GM10266 (cell line): ENCODE results near the gene ASB16.

Source experiments
- DNase-seq: peaks from one replicate; pipeline ENCODE4 v3.0.0; 2012; ENCODE audit errors: extremely low spot score
- TF ChIP-seq, protein P1 (sequence below): IDR thresholded peaks from 2 replicates; pipeline ENCODE4 v1.5.1; 2012; ENCODE audit warnings: mild to moderate bottlenecking, low read depth; ENCODE audit not compliant: control insufficient read depth, insufficient read depth; ENCODE audit errors: missing control alignments

The ASB16 gene

DNA sequence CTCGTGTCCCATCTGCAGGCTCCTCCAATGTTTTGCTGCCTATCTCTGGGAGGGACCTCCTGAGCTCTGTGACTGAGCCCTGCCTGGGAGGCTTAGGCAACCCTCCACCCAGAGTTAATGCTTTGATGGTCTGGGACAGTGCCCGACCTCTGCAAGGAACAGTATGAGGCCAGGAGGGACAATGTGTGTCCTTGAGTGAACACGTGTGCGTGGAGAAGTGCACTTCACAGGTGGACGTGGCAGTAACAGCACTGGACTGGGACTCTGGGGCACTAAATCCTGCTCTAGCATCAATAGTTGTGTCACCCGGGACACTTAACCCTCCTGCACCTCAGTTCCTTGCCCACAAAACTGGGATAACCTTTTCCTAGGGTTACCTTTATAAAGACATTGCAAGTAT is 44.4 kb downstream of the ASB16 start:
- no peak for DNase-seq
- TF ChIP-seq, protein P1, sequence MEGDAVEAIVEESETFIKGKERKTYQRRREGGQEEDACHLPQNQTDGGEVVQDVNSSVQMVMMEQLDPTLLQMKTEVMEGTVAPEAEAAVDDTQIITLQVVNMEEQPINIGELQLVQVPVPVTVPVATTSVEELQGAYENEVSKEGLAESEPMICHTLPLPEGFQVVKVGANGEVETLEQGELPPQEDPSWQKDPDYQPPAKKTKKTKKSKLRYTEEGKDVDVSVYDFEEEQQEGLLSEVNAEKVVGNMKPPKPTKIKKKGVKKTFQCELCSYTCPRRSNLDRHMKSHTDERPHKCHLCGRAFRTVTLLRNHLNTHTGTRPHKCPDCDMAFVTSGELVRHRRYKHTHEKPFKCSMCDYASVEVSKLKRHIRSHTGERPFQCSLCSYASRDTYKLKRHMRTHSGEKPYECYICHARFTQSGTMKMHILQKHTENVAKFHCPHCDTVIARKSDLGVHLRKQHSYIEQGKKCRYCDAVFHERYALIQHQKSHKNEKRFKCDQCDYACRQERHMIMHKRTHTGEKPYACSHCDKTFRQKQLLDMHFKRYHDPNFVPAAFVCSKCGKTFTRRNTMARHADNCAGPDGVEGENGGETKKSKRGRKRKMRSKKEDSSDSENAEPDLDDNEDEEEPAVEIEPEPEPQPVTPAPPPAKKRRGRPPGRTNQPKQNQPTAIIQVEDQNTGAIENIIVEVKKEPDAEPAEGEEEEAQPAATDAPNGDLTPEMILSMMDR: no peak

DNA sequence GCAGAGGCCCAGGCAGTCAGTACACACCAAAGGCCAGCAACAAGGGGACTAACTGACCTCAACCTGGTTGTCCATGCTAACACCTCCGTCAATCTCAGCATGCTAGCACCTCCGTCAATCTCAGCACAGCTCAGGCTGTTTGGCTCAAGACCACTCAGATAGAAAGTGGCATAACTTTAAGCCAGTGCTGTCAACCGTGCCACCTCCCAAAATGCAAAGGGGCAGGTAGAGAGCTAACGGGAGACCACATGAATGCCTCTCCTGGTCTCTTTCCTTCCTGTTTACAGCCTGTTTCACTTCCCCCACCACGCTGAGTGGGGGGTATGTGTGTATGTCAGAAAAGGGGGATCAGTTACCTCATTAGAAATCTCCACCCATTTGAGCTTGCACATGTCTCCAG is 45.7 kb downstream of the ASB16 start:
- DNase-seq: no peak
- TF ChIP-seq, protein P1: no peak

DNA sequence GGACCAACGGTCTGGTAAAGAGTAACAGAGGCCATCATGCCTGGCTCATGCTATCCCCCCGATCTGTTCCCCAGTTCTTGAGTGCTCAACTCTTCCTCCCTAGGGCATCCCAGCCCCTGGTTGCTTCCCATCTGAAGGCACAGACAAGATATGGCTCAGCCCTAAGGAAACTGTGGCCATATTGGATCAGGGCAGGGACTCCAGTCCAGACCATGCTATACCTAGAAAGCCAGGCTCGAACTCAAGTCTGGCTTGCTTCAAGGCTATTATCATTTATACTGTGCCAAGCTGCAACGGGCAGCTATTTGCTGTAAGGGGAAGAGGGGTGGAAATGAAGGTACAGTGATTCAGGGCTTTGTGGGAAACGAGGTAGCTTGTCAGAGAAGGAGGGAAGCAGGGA is 46.2 kb downstream of the ASB16 start:
- no peak for DNase-seq
- TF ChIP-seq, protein P1: no peak

DNA sequence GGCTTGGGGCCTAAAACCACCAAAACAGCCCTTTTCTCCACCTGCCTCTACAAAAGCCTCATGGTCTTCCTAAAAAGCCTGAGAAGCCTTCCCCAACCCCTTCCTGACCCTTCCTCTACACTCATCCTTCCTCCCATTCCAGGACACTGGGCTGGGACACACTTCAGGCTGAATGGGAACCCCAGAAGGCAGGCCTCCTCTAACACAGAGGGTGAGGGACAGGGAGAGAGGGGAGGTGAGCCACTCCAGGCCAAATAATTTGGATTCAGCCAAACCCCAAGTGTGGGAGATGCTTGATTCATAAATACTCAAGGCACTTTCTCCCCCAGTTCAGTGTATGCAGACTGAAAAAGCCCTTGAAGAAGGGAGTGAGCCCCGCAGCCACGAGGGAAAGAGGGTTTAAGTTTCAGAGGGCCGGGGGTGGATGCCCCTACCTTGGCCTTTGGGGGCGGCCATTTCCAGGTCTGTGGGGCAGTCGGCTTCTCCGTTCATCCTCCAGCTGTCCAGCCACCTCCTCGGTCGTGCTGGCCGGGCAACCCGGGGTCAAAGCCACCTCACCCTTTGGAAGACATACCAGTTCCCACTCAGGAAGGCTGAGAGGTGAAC is 47.3 kb downstream of the ASB16 start:
- TF ChIP-seq, protein P1: no peak
- DNase-seq: no peak

DNA sequence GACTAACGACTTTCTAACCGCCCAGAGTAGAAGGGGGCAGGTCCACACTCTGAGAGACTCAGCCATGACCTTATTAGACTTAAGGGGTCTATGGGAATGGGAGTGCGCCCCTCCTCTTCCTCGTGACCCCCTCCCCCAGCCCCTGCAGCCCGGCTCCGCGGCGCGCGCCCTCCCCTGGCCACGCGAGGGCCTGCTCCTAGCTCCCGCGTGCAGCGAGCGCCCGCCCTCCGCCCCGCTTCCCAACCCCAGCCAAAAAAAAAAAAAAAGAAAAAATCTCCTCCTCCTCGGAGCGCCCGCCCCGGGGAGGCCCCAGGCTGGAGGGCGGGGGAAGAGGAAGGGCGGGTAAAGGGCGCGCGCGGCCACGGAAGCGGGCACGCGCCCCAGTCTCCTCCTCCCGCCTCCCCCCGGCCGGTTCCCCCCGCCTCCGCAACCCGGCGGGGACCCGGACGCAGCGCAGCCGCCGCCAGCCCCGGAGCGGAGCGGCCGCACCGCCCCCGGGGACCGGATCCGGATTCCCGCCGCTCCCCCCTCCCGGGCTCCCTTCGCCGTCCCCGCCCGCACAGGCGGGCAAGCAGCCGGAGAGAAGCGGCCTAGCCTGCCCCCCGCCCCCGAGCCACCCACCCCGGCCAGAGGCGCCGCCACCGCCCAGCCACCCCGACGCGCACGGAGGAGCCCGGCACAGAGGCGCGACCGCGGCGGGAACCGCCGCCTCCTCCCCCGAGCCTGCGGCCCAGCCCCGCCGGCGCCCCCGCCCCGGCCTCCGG is 48.0 kb downstream of the ASB16 start:
- DNase-seq: peak; percentile 97
- TF ChIP-seq, protein P1: peak; percentile 67

DNA sequence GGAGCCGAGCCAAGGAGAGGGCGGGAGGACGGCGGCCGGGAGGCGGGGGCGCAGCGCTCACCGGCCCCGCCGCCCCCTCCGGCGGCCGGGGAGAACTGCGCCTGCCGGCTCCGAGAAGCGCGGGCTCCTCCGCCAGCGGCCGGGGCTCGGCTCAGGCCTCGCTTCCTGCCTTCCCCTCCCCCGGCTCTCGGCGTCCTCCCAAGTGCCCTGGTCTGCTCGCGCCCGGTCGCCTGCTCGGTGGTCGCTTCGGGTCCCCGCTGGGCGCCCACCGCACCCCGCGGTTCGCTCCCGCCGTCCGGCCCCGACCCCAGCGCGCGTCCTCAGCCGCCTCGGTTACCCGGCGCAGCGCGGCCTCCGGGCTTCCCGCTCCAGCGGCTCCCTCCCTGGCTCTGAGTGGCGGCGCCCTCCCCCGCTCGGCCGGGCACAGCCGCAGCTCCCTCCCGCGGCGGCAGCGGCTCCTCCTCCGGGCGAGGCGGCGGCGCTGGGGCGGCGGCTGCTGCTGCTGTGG is 48.7 kb downstream of the ASB16 start:
- TF ChIP-seq, protein P1: peak; percentile 47
- DNase-seq: peak; percentile 90
